ENCODE measurements around the gene MTFP1.
A peak's percentile ranks its signal among the peaks of the same experiment; 100 is the strongest.
"Not testable (repeated sequence)": the region's sequence is repeated elsewhere in the genome, so short reads cannot be mapped to it uniquely, and the experiment has no call there.

Gene MTFP1

GRCh38 chr22:30426388-30427353, 1.1 kb downstream of the MTFP1 start:
- peak; percentile 90 for DNase-seq

- no peak for DNase-seq
These were observed 2.3 kb downstream of the MTFP1 start for GRCh38 chr22:30427871-30428270.

GRCh38 chr22:30429887-30430286, 4.3 kb downstream of the MTFP1 start:
- DNase-seq = no peak

GRCh38 chr22:30430933-30431332, 5.4 kb downstream of the MTFP1 start:
- no peak for DNase-seq

- no peak for DNase-seq
These were observed 6.5 kb downstream of the MTFP1 start for GRCh38 chr22:30432096-30432495.

GRCh38 chr22:30432520-30432919, 7.0 kb downstream of the MTFP1 start:
- DNase-seq = no peak

GRCh38 chr22:30433227-30433626, 7.7 kb downstream of the MTFP1 start:
- no peak for DNase-seq

- no peak for DNase-seq
These were observed 8.2 kb downstream of the MTFP1 start for GRCh38 chr22:30433773-30434172.

GRCh38 chr22:30434843-30435242, 9.3 kb downstream of the MTFP1 start:
- DNase-seq = no peak

GRCh38 chr22:30435674-30436126, 10.1 kb downstream of the MTFP1 start:
- DNase-seq = peak; percentile 81

GRCh38 chr22:30436196-30436595, 10.6 kb downstream of the MTFP1 start:
- no peak for DNase-seq

- DNase-seq = no peak
These were observed 13.0 kb downstream of the MTFP1 start for GRCh38 chr22:30438559-30438958.

GRCh38 chr22:30439226-30439625, 13.7 kb downstream of the MTFP1 start:
- DNase-seq = no peak

GRCh38 chr22:30439836-30440235, 14.3 kb downstream of the MTFP1 start:
- no peak for DNase-seq

- DNase-seq = no peak
These were observed 15.5 kb downstream of the MTFP1 start for GRCh38 chr22:30441088-30441487.

- DNase-seq = peak; percentile 43
These were observed 19.3 kb downstream of the MTFP1 start for GRCh38 chr22:30444632-30445437.

- no peak for DNase-seq
These were observed 20.0 kb downstream of the MTFP1 start for GRCh38 chr22:30445438-30446145.

GRCh38 chr22:30447656-30448055, 22.1 kb downstream of the MTFP1 start:
- DNase-seq = no peak

- DNase-seq = not testable (repeated sequence)
These were observed 25.9 kb downstream of the MTFP1 start for GRCh38 chr22:30451488-30451887.

- DNase-seq = no peak
These were observed 27.3 kb downstream of the MTFP1 start for GRCh38 chr22:30452861-30453260.

- no peak for DNase-seq
These were observed 28.4 kb downstream of the MTFP1 start for GRCh38 chr22:30453731-30454510.

Measured in CD4-positive, alpha-beta T cell treated with Interleukin-17A for 4 hours (primary cell).